Spinal cord (tissue), 10 donors: ENCODE results near the gene RGP1. TPM values are rescaled to one million over a fixed set of nuclear protein-coding genes. Genes with fewer than 3 reads are reported as not detected.
A peak's percentile ranks its signal among the peaks of the same experiment; 100 is the strongest.

ENCODE experiments used
- DNase-seq, 6 donors: peaks; one replicate each; pipeline versions ENCODE4 v3.0.0 to v3.0.0-alpha.2; 2013 to 2015; ENCODE audit warnings: low spot score in 6 of 6, low read depth in 4 of 6
- H3K27ac ChIP-seq: one replicate; pipeline ENCODE4 v1.5.1; 2013; ENCODE audit warnings: low read depth, low read length, control low read depth
- H3K27me3 ChIP-seq: one replicate; pipeline ENCODE4 v1.6.1; 2013; ENCODE audit warnings: low read length; ENCODE audit not compliant: control insufficient read depth, insufficient read depth
- H3K36me3 ChIP-seq: one replicate; pipeline ENCODE4 v1.6.1; 2013; ENCODE audit warnings: low read length; ENCODE audit not compliant: control insufficient read depth, insufficient read depth
- H3K4me1 ChIP-seq: one replicate; pipeline ENCODE4 v1.6.1; 2013; ENCODE audit warnings: low read length; ENCODE audit not compliant: control insufficient read depth, insufficient read depth
- H3K4me3 ChIP-seq: one replicate; pipeline ENCODE4 v1.5.1; 2013; ENCODE audit warnings: low read depth, low read length, control low read depth
- H3K9me3 ChIP-seq: one replicate; pipeline ENCODE4 v1.6.1; 2013; ENCODE audit warnings: low read length; ENCODE audit not compliant: control insufficient read depth, insufficient read depth
- WGBS: methylation state at CpG from one replicate; pipeline ENCODE4 v1.1.5; 2013; ENCODE audit warnings: missing lambda C conversion rate; ENCODE audit not compliant: insufficient coverage; 5-methylcytosine and 5-hydroxymethylcytosine counted together
- polyA plus RNA-seq, 2 donors: library from polyadenylated mRNA; unstranded; fragments of 120-200 nt; gene quantifications; one replicate each; pipeline ENCODE4 v1.2.1, GENCODE V29; 2013; ENCODE audit not compliant: insufficient read length in 2 of 2
- total RNA-seq, 2 donors: library from RNA; depleted of rRNA in 1 of 2; stranded (reverse); fragments of 120-200 nt in 1 of 2; fragments of >200 nt in 1 of 2; gene quantifications; one replicate each; pipeline versions ENCODE4 v1.2.3 to v1.2.4, GENCODE V29; 2013 to 2014
- donor health status: healthy.

Gene RGP1
- total and polyA plus RNA-seq, 4 donors: 12.7 to 23.5 (median 21.5) TPM

DNA sequence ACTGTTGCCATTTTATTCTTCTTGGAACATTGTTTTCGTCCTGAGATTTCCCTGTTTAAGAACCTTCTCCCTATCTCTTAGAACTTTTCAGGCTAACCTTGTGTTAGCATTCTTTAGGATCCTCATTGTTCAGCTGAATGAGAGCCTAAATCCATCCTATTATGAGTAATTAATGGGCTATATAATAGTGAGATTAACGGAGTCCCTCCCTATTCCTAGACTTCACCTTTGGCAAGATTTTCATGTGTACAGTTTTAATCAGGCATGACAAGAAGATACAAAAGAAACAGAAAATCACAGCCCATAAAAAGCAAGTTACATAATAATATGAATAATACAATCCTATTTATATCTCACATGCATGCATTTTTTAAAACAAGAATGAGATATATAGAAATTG lies 14.1 kb downstream of the RGP1 start:
- no peaks in the 10 kb centered on the region for H3K4me1 ChIP-seq
- no peak for DNase-seq
- H3K36me3 ChIP-seq: no peaks in the 10 kb centered on the region
- no peak overlapping the region for H3K4me3 ChIP-seq
- no CpG with 5 or more reads among the region's 2 CpGs for WGBS
- H3K27me3 ChIP-seq: no peaks in the 10 kb centered on the region
- H3K27ac ChIP-seq: no peak overlapping the region
- H3K9me3 ChIP-seq: no peaks in the 10 kb centered on the region

DNA sequence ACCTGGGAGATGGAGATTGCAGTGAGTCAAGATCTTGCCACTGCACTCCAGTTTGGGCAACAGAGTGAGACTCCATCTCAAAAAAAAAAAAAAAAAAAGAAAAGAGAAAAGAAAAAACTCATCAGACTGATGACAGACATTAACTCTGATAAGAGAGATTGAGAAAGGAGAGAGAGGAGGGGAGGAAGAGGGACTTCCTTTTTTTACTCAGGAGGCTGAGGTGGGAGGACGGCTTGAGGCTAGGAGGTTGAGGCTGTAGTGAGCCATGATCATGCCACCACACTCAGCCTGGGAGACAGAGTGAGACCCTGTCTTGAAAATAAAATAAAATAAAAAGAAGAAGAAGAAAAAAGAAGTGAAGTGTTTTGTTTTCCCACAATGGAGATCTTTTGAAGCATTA lies 14.7 kb downstream of the RGP1 start:
- no peaks in the 10 kb centered on the region for H3K9me3 ChIP-seq
- no CpG with 5 or more reads among the region's 1 CpG for WGBS
- no peaks in the 10 kb centered on the region for H3K36me3 ChIP-seq
- no peaks in the 10 kb centered on the region for H3K27me3 ChIP-seq
- no peak overlapping the region for H3K27ac ChIP-seq
- no peak overlapping the region for H3K4me3 ChIP-seq
- no peak for DNase-seq
- H3K4me1 ChIP-seq: no peaks in the 10 kb centered on the region

DNA sequence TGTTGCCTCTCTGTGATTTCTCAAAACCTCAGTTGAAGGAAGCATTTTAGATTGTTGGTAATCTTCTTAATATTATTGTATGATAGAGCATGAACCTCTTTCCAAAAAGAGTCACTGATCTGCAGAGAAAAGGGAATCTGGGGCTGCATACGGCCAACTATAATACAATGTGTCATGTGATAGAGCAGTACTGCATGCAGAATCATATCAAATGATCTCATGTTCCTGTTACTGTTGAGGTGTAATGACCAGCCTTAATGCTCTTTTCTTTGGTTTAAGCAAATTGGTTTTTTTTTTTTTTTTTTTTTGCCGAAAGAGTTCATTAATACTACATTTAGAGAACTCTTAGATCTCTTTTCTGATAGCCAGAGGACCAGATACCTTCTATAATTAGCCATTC lies 17.9 kb downstream of the RGP1 start:
- WGBS: no CpG with 5 or more reads among the region's 2 CpGs
- Histone ChIP-seq H3K4me1 (no peaks in the 10 kb centered on the region), H3K36me3 (peaks cover 2% of the 10 kb centered on the region), H3K9me3 (no peaks in the 10 kb centered on the region), H3K27me3 (no peaks in the 10 kb centered on the region), H3K27ac (no peak overlapping the region), H3K4me3 (no peak overlapping the region)
- DNase-seq: no peak

DNA sequence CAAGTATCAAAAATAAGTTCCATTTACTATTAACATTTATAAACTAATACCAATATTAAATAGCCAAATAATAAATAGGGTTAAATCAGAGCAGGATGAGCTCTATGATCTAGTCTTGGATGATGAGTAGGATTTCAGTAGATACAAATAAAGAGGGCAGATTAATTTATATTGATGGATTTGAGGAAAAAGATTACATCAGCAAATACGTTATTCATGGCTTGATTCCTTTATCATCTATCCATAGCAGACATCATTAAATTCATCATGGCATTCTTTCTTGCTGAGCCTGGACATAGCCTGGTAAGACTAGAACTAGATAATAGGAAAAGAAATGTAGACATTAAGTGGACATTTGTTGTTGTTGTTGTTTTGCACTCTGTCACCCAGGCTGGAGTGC lies 18.4 kb downstream of the RGP1 start:
- Histone ChIP-seq H3K4me3 (no peak overlapping the region), H3K27ac (no peak overlapping the region), H3K27me3 (no peaks in the 10 kb centered on the region), H3K4me1 (no peaks in the 10 kb centered on the region), H3K9me3 (no peaks in the 10 kb centered on the region), H3K36me3 (peaks cover 2% of the 10 kb centered on the region)
- no CpG with 5 or more reads among the region's 1 CpG for WGBS
- no peak for DNase-seq

DNA sequence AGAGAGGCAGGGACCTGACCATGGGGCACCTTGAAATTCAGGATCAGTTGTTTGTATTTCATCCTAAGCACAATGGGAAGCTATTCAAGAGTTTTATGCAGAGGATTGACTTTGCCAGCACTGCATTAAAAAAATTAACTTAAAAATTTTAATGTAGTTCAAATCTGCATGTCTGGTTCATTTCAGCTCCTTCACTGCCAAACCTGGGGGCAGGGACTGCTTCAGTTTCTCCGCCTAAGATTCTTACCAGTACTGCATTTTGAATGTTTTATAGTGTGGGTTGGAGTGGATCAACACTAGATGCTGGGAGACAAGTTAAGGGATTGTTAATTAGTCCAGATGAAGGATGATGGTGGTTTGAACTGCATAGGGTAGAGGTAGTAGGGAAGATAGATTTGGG lies 20.7 kb downstream of the RGP1 start:
- H3K4me1 ChIP-seq: no peaks in the 10 kb centered on the region
- WGBS: 80% methylated on average over 1 of the region's 1 CpG
- peaks cover 2% of the 10 kb centered on the region for H3K36me3 ChIP-seq
- DNase-seq: no peak
- no peak overlapping the region for H3K4me3 ChIP-seq
- H3K27me3 ChIP-seq: no peaks in the 10 kb centered on the region
- no peak overlapping the region for H3K27ac ChIP-seq
- no peaks in the 10 kb centered on the region for H3K9me3 ChIP-seq

DNA sequence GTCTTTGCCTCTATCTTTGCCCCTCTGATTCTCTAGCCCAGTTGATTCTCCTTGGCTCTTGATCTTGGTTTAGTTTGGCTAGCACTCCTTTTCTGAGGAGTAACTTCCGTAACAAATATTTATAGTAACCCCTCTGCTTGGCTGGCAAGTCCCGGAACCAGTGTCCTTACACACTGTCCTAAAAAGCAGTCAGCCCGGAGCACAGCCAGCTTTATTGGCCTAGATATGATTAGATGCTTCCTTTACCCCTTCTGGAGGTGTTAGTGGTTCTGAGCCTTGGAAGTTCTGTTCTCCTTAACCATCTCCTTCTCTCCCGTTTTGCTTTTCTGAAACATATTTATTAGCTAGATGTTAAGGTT lies 22.0 kb downstream of the RGP1 start:
- no CpG with 5 or more reads among the region's 4 CpGs for WGBS
- no peaks in the 10 kb centered on the region for H3K9me3 ChIP-seq
- peak overlapping the region; percentile 35 for H3K27ac ChIP-seq
- H3K27me3 ChIP-seq: no peaks in the 10 kb centered on the region
- no peak for DNase-seq
- peaks cover 2% of the 10 kb centered on the region for H3K36me3 ChIP-seq
- peaks cover 3% of the 10 kb centered on the region for H3K4me1 ChIP-seq
- H3K4me3 ChIP-seq: no peak overlapping the region

DNA sequence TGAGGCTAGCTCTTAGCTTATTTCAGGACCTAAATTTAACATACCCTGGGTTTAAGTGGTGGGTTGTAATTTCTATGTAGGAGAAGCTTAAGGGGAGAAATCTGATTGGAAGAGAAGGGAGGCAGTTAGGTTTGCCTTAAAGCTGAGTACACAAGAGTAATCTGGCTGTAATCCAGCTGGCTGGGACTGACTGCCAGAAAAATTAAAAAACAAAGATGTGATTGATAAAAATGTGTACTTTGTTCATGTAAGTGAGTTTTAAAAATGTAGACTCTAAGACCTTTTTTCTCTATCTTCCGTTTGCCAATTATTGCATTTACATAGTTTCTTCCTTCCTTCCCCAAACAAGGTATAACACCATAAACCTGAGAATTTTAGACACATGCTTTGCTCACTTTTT lies 22.4 kb downstream of the RGP1 start:
- peaks cover 3% of the 10 kb centered on the region for H3K4me1 ChIP-seq
- no CpG with 5 or more reads among the region's 1 CpG for WGBS
- no peaks in the 10 kb centered on the region for H3K27me3 ChIP-seq
- DNase-seq: peak in 1 of 6 donors; percentile 57
- H3K9me3 ChIP-seq: no peaks in the 10 kb centered on the region
- H3K36me3 ChIP-seq: peaks cover 2% of the 10 kb centered on the region
- no peak overlapping the region for H3K27ac ChIP-seq
- H3K4me3 ChIP-seq: no peak overlapping the region

DNA sequence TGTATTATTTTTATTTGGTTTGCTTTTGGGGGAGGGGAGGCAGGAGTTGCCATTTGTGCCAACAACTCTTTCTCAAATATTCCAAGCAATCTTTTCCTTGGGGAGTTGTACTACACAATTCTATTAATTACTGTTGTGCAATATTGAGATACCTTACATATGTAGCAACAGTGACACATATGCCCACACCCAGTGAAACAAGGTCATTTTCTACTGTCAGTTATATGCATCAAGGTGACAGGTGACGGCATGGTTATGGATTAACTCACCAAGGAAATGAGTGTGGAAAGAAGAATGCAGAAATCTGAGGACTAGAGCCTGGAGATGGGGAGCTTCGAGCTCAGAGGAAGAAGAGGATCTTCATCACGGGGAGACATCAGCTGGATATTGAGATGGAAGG lies 22.9 kb downstream of the RGP1 start:
- Histone ChIP-seq H3K36me3 (peaks cover 2% of the 10 kb centered on the region), H3K9me3 (no peaks in the 10 kb centered on the region), H3K27ac (no peak overlapping the region), H3K4me1 (peaks cover 3% of the 10 kb centered on the region), H3K27me3 (no peaks in the 10 kb centered on the region), H3K4me3 (no peak overlapping the region)
- WGBS: 96% methylated on average over 2 of the region's 3 CpGs
- no peak for DNase-seq

DNA sequence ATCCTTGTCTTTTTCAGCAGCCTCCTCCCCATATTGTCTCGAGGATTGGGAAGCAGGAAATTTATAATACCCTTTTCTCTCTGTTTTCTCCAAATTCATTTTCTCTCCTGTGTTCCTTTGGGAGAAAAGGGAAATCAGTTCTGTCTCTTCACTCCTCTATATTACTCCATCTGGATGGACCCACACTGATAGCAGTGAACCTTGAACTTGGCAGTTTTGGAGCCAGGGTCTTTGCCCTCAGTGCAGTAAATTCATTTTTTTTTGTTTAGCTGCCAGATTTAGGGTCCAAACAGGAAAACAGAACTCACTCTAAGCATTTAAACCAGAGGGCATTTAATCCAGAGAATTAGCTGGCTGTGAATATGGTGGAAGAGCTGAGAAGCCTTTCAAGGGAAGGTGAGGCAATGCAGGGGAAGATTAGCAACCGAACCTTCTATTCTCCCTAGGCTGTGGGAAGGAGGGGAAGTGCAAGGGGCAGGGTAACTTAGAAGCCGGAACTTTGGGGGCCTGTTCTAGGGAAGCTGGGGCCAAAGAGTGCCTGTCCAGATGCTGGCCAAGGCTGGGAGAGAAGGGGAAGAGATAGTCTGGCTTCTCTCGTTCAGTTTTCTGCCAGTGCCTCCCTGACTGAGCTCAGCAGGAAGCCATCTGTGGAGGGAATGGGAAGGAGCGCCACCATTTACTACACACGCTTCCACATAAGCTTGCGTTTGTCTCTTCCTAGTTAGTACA lies 26.0 kb downstream of the RGP1 start:
- Histone ChIP-seq H3K36me3 (no peaks in the 10 kb centered on the region), H3K27ac (no peak overlapping the region), H3K27me3 (no peaks in the 10 kb centered on the region), H3K4me1 (peaks cover 3% of the 10 kb centered on the region), H3K4me3 (no peak overlapping the region), H3K9me3 (no peaks in the 10 kb centered on the region)
- WGBS: 39% methylated on average over 3 of the region's 7 CpGs
- peak in 2 of 6 donors; percentile 19 to 38 for DNase-seq

DNA sequence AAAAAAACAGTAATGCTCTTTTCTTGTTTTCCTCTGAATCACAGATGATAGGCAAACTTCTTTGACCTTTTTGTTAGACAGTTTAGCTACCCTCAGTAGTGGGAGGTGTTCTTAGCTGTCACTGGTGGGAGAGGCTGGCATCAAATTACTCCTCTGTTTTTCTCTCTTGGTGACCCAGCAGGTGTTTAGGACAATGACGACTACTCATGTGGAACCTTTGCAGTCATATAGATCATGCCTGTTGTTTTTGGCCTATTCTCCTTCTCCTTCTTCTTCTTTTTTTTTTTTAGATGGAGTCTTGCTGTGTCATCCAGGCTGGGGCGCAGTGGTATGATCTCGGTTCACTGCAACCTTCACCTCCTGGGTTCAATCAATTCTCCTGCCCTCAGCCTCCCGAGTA lies 26.9 kb downstream of the RGP1 start:
- DNase-seq: no peak
- H3K36me3 ChIP-seq: no peaks in the 10 kb centered on the region
- no peaks in the 10 kb centered on the region for H3K9me3 ChIP-seq
- WGBS: 83% methylated on average over 2 of the region's 4 CpGs
- H3K4me3 ChIP-seq: no peak overlapping the region
- no peaks in the 10 kb centered on the region for H3K27me3 ChIP-seq
- no peak overlapping the region for H3K27ac ChIP-seq
- H3K4me1 ChIP-seq: peaks cover 3% of the 10 kb centered on the region
